BLaER1 (cell line): ENCODE data around the gene RNU2-63P.
A peak's percentile ranks its signal among the peaks of the same experiment; 100 is the strongest.
"Not testable (repeated sequence)": the region's sequence is repeated elsewhere in the genome, so short reads cannot be mapped to it uniquely, and the experiment has no call there.

ENCODE experiments used
- H3K27ac ChIP-seq: shearing (Covaris generic); formaldehyde crosslinking; 2 replicates; pipeline ENCODE4 v1.8.1; 2022
- H3K27me3 ChIP-seq: shearing (Covaris generic); formaldehyde crosslinking; 2 replicates; pipeline ENCODE4 v1.8.1; 2022
- H3K36me3 ChIP-seq: shearing (Covaris generic); formaldehyde crosslinking; 2 replicates; pipeline ENCODE4 v1.8.1; 2022
- H3K4me1 ChIP-seq: shearing (Covaris generic); formaldehyde crosslinking; 2 replicates; pipeline ENCODE4 v1.8.1; 2022
- H3K4me2 ChIP-seq: shearing (Covaris generic); formaldehyde crosslinking; 2 replicates; pipeline ENCODE4 v1.8.1; 2022
- H3K4me3 ChIP-seq: shearing (Covaris generic); formaldehyde crosslinking; 2 replicates; pipeline ENCODE4 v1.8.1; 2022
- H3K9ac ChIP-seq: shearing (Covaris generic); formaldehyde crosslinking; 2 replicates; pipeline ENCODE4 v1.8.1; 2022
- H3K9me3 ChIP-seq: shearing (Covaris generic); formaldehyde crosslinking; 2 replicates; pipeline ENCODE4 v1.8.1; 2022
- H4K20me1 ChIP-seq: shearing (Covaris generic); formaldehyde crosslinking; 2 replicates; pipeline ENCODE4 v1.8.1; 2022
- Cebpa-rat ChIP-seq: shearing (Covaris generic); IDR thresholded peaks from 2 replicates; pipeline ENCODE4 v1.8.1; 2022

RNU2-63P gene

GRCh38 chr2:88016960-88017779 lies 823 bp upstream of the RNU2-63P start:
- no peaks in the 10 kb centered on the region for H3K27me3 ChIP-seq
- peaks cover 19% of the 10 kb centered on the region for H3K9me3 ChIP-seq
- peak overlapping the region; percentile 72 for H3K4me3 ChIP-seq
- H3K27ac ChIP-seq: peak overlapping the region; percentile 88
- peak overlapping the region; percentile 82 for H3K9ac ChIP-seq
- peaks cover 6% of the 10 kb centered on the region for H3K4me1 ChIP-seq
- H3K4me2 ChIP-seq: peak overlapping the region; percentile 84
- H3K36me3 ChIP-seq: no peaks in the 10 kb centered on the region
- no peaks in the 10 kb centered on the region for H4K20me1 ChIP-seq
- TF ChIP-seq Cebpa-rat: no peak

GRCh38 chr2:88011011-88011410 lies 5.3 kb downstream of the RNU2-63P start:
- H3K27ac ChIP-seq: no peak overlapping the region
- no peak for TF ChIP-seq Cebpa-rat

GRCh38 chr2:88010136-88010535 lies 6.2 kb downstream of the RNU2-63P start:
- Histone ChIP-seq H3K9me3 (no peaks in the 10 kb centered on the region), H3K9ac (no peak overlapping the region), H3K27me3 (no peaks in the 10 kb centered on the region), H3K4me1 (no peaks in the 10 kb centered on the region), H3K27ac (no peak overlapping the region), H3K4me3 (no peak overlapping the region), H3K36me3 (no peaks in the 10 kb centered on the region), H4K20me1 (no peaks in the 10 kb centered on the region), H3K4me2 (no peak overlapping the region)
- no peak for TF ChIP-seq Cebpa-rat

More at GRCh38 chr2:88011011-88011410, 5.3 kb downstream of the RNU2-63P start:
- Histone ChIP-seq H3K4me1 (no peaks in the 10 kb centered on the region), H3K4me2 (no peak overlapping the region), H3K36me3 (no peaks in the 10 kb centered on the region), H3K9me3 (no peaks in the 10 kb centered on the region), H3K4me3 (no peak overlapping the region), H3K9ac (no peak overlapping the region), H3K27me3 (no peaks in the 10 kb centered on the region), H4K20me1 (no peaks in the 10 kb centered on the region)

- no peaks in the 10 kb centered on the region for H3K4me1 ChIP-seq
- no peak overlapping the region for H3K9ac ChIP-seq
- H3K27me3 ChIP-seq: 0 out of 2 replicates have a peak, but pooled peaks cover 4% of the 10 kb centered on the region
- H4K20me1 ChIP-seq: no peaks in the 10 kb centered on the region
- H3K27ac ChIP-seq: no peak overlapping the region
- H3K36me3 ChIP-seq: no peaks in the 10 kb centered on the region
- no peak for TF ChIP-seq Cebpa-rat
- no peaks in the 10 kb centered on the region for H3K9me3 ChIP-seq
- H3K4me2 ChIP-seq: no peak overlapping the region
- H3K4me3 ChIP-seq: no peak overlapping the region
Observed at GRCh38 chr2:88006912-88007439, 9.4 kb downstream of the RNU2-63P start.

- Histone ChIP-seq H4K20me1 (no peaks in the 10 kb centered on the region), H3K4me1 (no peaks in the 10 kb centered on the region), H3K4me3 (no peak overlapping the region), H3K27me3 (0 out of 2 replicates have a peak, but pooled peaks cover 4% of the 10 kb centered on the region), H3K9ac (no peak overlapping the region), H3K9me3 (no peaks in the 10 kb centered on the region), H3K36me3 (no peaks in the 10 kb centered on the region), H3K4me2 (no peak overlapping the region), H3K27ac (no peak overlapping the region)
- no peak for TF ChIP-seq Cebpa-rat
Observed at GRCh38 chr2:88005776-88006175, 10.6 kb downstream of the RNU2-63P start.

- Histone ChIP-seq H3K4me2 (no peak overlapping the region), H3K27ac (no peak overlapping the region), H3K4me1 (no peaks in the 10 kb centered on the region), H3K4me3 (no peak overlapping the region), H3K9me3 (no peaks in the 10 kb centered on the region), H3K36me3 (no peaks in the 10 kb centered on the region), H4K20me1 (no peaks in the 10 kb centered on the region), H3K27me3 (0 out of 2 replicates have a peak, but pooled peaks cover 4% of the 10 kb centered on the region), H3K9ac (no peak overlapping the region)
- no peak for TF ChIP-seq Cebpa-rat
Observed at GRCh38 chr2:88003074-88003755, 13.1 kb downstream of the RNU2-63P start.

- H3K4me1 ChIP-seq: no peaks in the 10 kb centered on the region
- no peaks in the 10 kb centered on the region for H3K36me3 ChIP-seq
- no peak for TF ChIP-seq Cebpa-rat
- no peak overlapping the region for H3K4me3 ChIP-seq
- H4K20me1 ChIP-seq: no peaks in the 10 kb centered on the region
- H3K9ac ChIP-seq: no peak overlapping the region
- no peaks in the 10 kb centered on the region for H3K9me3 ChIP-seq
- 0 out of 2 replicates have a peak, but pooled peaks cover 4% of the 10 kb centered on the region for H3K27me3 ChIP-seq
- no peak overlapping the region for H3K27ac ChIP-seq
- no peak overlapping the region for H3K4me2 ChIP-seq
Observed at GRCh38 chr2:88002359-88002707, 14.0 kb downstream of the RNU2-63P start.

- H3K36me3 ChIP-seq, H3K9ac ChIP-seq, H3K4me2 ChIP-seq, H3K4me1 ChIP-seq, H3K4me3 ChIP-seq, H3K27ac ChIP-seq, H3K27me3 ChIP-seq, H4K20me1 ChIP-seq, H3K9me3 ChIP-seq: not testable (repeated sequence)
Observed at GRCh38 chr2:88000474-88000873, 15.9 kb downstream of the RNU2-63P start.

- Histone ChIP-seq H3K4me2 (no peak overlapping the region), H4K20me1 (no peaks in the 10 kb centered on the region), H3K36me3 (no peaks in the 10 kb centered on the region), H3K4me3 (no peak overlapping the region), H3K27ac (no peak overlapping the region), H3K9ac (no peak overlapping the region), H3K27me3 (no peaks in the 10 kb centered on the region), H3K4me1 (peaks cover 15% of the 10 kb centered on the region), H3K9me3 (0 out of 2 replicates have a peak, but pooled peaks cover 4% of the 10 kb centered on the region)
- TF ChIP-seq Cebpa-rat: no peak
Observed at GRCh38 chr2:87996570-87996969, 19.8 kb downstream of the RNU2-63P start.

- no peak overlapping the region for H3K27ac ChIP-seq
- no peak overlapping the region for H3K4me3 ChIP-seq
- no peaks in the 10 kb centered on the region for H3K27me3 ChIP-seq
- peaks cover 15% of the 10 kb centered on the region for H3K4me1 ChIP-seq
- H3K36me3 ChIP-seq: no peaks in the 10 kb centered on the region
- no peak overlapping the region for H3K9ac ChIP-seq
- TF ChIP-seq Cebpa-rat: no peak
- no peaks in the 10 kb centered on the region for H4K20me1 ChIP-seq
- no peak overlapping the region for H3K4me2 ChIP-seq
- H3K9me3 ChIP-seq: 0 out of 2 replicates have a peak, but pooled peaks cover 4% of the 10 kb centered on the region
Observed at GRCh38 chr2:87995756-87996155, 20.6 kb downstream of the RNU2-63P start.

GRCh38 chr2:87994304-87994850 lies 22.0 kb downstream of the RNU2-63P start:
- H3K4me2 ChIP-seq: peak overlapping the region; percentile 22; the same call in 1 of the 2 replicates
- not testable (repeated sequence) for H3K4me3 ChIP-seq, H3K36me3 ChIP-seq, H4K20me1 ChIP-seq, H3K27me3 ChIP-seq, H3K9ac ChIP-seq, H3K27ac ChIP-seq, H3K9me3 ChIP-seq
- peaks cover 15% of the 10 kb centered on the region for H3K4me1 ChIP-seq

GRCh38 chr2:87992569-87992968 lies 23.8 kb downstream of the RNU2-63P start:
- H3K4me3 ChIP-seq, H4K20me1 ChIP-seq, H3K9ac ChIP-seq, H3K9me3 ChIP-seq, H3K4me2 ChIP-seq, H3K27ac ChIP-seq, H3K27me3 ChIP-seq, H3K36me3 ChIP-seq: not testable (repeated sequence)
- H3K4me1 ChIP-seq: peaks cover 15% of the 10 kb centered on the region

- H3K4me1 ChIP-seq, H3K36me3 ChIP-seq, H3K9ac ChIP-seq, H3K4me2 ChIP-seq, H3K27me3 ChIP-seq, H3K4me3 ChIP-seq, H3K9me3 ChIP-seq, H4K20me1 ChIP-seq, H3K27ac ChIP-seq: not testable (repeated sequence)
Observed at GRCh38 chr2:87987473-87987872, 28.9 kb downstream of the RNU2-63P start.
